ENCODE results near the gene NUP93.
A peak's percentile ranks its signal among the peaks of the same experiment; 100 is the strongest.
"Not testable (repeated sequence)": the region's sequence is repeated elsewhere in the genome, so short reads cannot be mapped to it uniquely, and the experiment has no call there.

NUP93 gene

GRCh38 chr16:56851671-56852400 is 121.9 kb downstream of the NUP93 start:
- DNase-seq, result no peak

DNA sequence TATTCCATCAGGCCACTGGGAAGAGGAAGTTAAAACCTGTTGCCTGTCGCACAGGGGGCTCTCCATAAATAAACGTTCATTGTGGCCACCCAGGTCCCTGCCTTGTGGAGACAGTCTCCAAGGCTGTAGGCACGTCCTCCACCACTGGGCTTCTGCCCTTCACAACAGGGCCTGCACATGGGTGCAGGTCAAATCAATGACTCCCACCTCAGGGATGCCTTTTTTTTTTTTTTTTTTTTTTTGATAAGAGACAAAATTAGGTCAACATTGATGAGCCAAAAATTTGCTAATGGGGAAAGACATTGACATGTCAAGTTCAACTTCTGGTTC is 122.4 kb downstream of the NUP93 start:
- no peak for DNase-seq

GRCh38 chr16:56852968-56853367 is 123.0 kb downstream of the NUP93 start:
- no peak for DNase-seq

DNA sequence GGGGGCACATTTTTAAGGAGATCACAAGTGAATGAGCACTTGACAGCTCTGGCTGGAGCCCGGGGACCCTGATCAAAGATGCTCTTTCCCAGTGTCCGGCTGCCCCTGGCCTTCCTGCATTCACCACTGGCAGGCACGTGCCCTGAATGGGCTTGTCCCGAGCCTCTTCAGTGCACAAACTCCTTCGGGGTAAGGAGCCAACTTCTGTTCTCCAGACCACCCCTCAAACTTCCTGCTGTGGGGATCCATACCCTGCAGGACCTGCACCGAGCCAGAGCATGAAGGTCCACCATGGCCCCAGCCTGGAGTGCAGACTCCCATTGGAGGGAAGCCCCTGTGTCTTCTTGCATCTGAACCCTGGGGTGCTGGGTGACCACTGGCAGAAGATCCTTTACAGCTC is 125.3 kb downstream of the NUP93 start:
- no peak for DNase-seq

- DNase-seq, result no peak
Observed at GRCh38 chr16:56855946-56856345, 126.0 kb downstream of the NUP93 start.

- DNase-seq, result no peak
Observed at GRCh38 chr16:56856876-56857447, 127.0 kb downstream of the NUP93 start.

- DNase-seq, result no peak
Observed at GRCh38 chr16:56858374-56858773, 128.4 kb downstream of the NUP93 start.

- no peak for DNase-seq
Observed at GRCh38 chr16:56859636-56860035, 129.7 kb downstream of the NUP93 start.

DNA sequence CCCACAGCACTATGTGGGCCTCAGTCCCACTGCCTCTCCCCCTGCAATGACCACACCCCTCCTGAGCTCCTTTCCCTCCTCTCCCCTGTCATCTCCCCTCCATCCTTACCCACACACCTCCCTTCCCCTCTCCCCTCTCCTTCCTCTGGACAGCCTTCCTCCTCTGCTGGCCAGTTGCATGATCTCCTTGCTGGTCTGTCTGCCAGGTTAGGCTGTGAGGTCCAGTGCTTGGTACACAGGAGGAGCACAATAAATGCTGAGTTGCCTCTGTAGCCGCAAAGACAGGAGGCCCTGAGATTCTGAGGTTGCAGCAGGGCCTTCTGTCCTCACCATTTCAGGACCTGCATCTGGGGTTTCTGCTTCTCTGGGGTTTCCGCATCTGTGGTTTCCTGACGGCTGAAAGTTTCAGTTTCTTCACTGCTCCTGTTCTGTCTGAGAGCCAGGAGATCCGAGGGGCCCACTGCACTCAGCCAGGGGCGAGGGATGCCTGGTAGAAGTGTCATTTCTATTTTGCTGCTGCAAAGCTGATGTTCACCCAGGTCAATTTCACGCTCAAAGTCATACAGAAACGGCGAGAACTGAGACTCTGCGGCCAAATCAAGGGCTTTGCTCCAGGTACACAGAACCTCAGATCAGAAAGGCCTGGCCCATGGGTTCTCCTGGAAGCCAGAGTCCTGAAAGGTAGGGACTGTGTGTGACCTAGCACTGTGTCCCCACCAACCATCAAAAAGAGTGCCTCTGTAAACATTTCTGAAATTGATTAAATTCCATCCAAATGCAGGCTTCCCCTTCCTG is 130.5 kb downstream of the NUP93 start:
- no peak for DNase-seq

- DNase-seq, result no peak
Observed at GRCh38 chr16:56861092-56861610, 131.2 kb downstream of the NUP93 start.

- DNase-seq, result no peak
Observed at GRCh38 chr16:56861756-56862155, 131.8 kb downstream of the NUP93 start.

GRCh38 chr16:56862776-56863175 is 132.8 kb downstream of the NUP93 start:
- DNase-seq, result no peak

DNA sequence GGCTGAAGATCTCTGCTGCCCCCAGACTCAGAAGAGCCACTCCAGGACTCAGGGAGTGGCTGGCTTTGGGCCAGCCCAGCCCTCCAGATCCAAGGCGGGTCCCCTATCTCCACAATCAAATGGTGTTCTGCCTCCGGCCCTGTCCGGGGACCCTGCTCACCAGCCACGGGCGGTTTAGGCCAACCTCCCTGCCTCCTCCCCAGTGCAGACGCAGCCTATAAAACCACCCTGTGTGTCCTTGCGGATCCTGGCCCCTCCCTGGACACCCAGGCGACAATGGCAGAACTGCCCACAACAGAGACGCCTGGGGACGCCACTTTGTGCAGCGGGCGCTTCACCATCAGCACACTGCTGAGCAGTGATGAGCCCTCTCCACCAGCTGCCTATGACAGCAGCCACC is 135.0 kb downstream of the NUP93 start, which contains the start of gene SLC12A3:
Gene SLC12A3, plus strand, starts transcription at position 248 of the 400 bp plus-strand sequence. Its CDS starts 29 bp downstream, at position 277.
- DNase-seq, result no peak

DNA sequence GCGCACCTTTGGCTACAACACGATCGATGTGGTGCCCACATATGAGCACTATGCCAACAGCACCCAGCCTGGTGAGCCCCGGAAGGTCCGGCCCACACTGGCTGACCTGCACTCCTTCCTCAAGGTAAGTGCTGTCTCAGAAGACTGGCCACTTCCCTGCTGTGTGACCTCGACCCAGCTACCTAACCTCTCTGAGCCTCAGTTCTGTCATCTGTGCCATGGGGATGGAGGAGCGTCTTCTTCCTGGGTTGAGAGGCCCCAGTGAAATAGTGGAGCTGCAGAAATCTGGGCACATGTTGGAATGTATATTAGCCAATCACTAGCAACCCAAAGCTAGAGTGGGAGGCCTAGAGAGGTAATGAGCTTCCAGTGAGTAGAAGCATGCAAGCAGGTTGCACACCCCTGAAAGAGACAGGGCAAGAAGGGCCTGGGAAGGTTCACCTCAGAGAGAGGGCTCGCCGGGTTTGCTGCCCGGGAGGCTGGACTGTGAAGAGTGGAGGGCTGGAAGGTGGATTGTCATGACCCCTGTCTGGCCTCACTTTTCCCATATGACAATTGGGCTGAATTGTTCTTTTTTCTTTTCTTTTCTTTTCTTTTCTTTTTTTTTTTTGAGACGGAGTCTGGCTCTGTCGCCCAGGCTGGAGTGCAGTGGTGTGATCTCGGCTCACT is 135.6 kb downstream of the NUP93 start:
- DNase-seq, result no peak

GRCh38 chr16:56866955-56867830 is 137.3 kb downstream of the NUP93 start:
- peak in 1 of 2 experiments; percentile 18 for DNase-seq

- DNase-seq, result no peak
Observed at GRCh38 chr16:56868175-56868574, 138.2 kb downstream of the NUP93 start.

GRCh38 chr16:56868766-56869165 is 138.8 kb downstream of the NUP93 start:
- DNase-seq, result not testable (repeated sequence)

DNA sequence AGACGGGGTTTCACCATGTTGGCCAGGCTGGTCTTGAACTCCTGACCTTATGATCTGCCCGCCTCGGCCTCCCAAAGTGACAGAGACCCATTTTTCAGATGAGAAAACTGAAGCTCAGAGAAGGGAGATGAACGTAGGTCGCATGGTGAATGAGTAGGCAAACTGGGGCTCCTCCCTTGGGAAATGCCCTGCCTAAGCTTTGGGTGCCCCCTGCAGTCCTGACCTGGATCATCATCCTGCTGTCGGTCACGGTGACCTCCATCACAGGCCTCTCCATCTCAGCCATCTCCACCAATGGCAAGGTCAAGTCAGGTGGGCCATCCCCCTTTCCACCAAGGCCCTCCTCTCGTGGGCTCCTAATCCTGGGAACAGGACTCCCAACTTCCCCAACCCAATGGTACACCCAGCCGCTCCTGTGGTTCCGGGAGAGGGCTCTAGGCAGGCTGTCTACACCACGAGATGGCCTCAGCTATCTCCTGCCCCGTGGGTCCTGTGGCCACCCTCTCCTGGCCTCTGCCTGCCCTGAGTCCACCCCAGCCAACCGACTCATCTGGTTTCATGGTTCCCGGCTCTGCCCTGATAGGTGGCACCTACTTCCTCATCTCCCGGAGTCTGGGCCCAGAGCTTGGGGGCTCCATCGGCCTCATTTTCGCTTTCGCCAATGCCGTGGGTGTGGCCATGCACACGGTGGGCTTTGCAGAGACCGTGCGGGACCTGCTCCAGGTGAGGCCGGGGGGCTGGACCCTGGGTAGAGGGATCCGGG is 139.8 kb downstream of the NUP93 start:
- DNase-seq, result no peak

DNA sequence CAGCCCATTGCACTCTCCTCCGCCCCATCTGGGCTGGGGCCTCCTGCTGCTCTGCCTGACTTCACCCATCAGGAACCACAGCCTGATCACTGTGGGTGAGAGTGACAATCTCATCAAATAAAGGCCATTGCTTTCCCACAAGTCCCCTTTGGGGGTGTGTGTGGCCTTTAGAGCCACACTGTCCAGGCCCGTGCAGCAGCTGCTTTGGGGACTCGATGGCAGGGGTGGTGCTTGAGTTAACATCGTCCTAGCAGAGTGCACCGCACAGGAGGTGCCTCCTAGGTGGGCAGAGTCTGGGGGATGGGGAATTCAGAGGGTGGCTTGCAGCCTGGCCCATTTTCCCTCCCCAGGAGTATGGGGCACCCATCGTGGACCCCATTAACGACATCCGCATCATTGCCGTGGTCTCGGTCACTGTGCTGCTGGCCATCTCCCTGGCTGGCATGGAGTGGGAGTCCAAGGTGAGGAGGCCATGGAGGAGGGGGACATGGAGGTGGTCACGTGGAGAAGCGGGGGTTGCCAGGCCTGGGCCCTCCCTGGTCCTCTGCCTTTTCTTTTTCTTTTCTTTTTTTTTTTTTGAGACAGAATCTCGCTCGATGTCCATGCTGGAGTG is 140.5 kb downstream of the NUP93 start:
- no peak for DNase-seq

GRCh38 chr16:56871172-56871593 is 141.3 kb downstream of the NUP93 start:
- DNase-seq, result no peak

DNA sequence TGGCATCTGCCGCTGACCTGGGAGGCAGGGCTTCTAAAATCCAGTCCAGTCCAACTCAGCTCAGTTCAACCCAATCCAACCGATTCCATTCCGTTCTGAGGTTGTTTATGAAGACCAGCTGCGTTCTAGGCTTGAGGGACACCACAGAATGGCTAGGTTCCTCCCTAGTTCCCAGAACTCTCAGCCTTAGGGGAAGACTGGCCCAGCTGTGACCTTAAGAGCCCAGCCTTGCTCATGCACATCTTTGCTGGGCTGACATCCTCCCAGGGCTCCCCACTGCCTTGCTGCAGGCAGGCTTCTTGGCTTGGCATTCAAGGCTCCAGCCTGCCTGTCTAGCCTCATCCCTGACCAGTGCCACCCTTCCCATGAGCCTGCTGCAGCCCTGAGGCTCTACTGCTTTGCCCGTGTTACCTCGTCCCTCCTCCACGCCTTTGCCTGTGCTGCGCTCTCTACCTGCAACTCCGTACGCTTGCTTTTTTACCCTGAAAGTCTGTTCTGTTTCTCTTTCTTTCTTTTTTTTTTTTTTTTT is 143.0 kb downstream of the NUP93 start:
- DNase-seq, result no peak
